Measurements from ENCODE around the gene SLC6A8. TPM values are rescaled to one million over a fixed set of nuclear protein-coding genes. Genes with fewer than 3 reads are reported as not detected.
"Not testable (repeated sequence)": the region's sequence is repeated elsewhere in the genome, so short reads cannot be mapped to it uniquely, and the experiment has no call there.

Gene SLC6A8
- total RNA-seq, 4 donors from 2014 or later, result 13.5 to 32.4 (median 26.3) TPM

- no peak for DNase-seq (ENCODE audit: low spot score)
- no peak for ATAC-seq (ENCODE audit: low FRiP score)
- TF ChIP-seq CTCF (IDR thresholded peaks at IDR 0.05), result no peak
Measured at GRCh38 chrX:153700376-153700945, 12.7 kb downstream of the SLC6A8 start.

- ATAC-seq (ENCODE audit: low FRiP score) (no peak), DNase-seq (ENCODE audit: low spot score) (no peak)
- no peak for TF ChIP-seq CTCF (IDR thresholded peaks at IDR 0.05)
Measured at GRCh38 chrX:153700967-153701366, 13.2 kb downstream of the SLC6A8 start.

- no peak for ATAC-seq (ENCODE audit: low FRiP score)
- no peak for DNase-seq (ENCODE audit: low spot score)
- TF ChIP-seq CTCF (IDR thresholded peaks at IDR 0.05), result no peak
Measured at GRCh38 chrX:153701706-153702105, 14.0 kb downstream of the SLC6A8 start.

GRCh38 chrX:153702336-153703035 lies 14.8 kb downstream of the SLC6A8 start:
- no peak for TF ChIP-seq CTCF (IDR thresholded peaks at IDR 0.05)
- DNase-seq (ENCODE audit: low spot score) (no peak), ATAC-seq (ENCODE audit: low FRiP score) (no peak)

DNA sequence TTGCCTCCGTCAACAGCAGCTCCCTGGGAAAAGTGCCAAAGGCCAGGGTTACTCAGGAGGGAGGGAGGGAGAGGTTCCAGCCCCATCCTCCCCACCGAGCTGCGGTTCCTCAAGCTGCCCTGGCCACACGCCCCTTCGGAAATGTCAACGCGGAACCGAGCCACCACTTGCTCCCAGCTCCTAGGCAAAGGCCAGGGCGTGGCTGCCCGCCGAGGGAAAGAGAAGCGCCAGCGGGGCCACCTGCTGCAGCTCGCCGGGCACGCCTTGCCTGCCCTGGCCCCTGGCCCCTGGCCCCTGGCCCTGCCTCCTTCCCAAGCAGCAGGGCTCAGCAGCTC lies 15.3 kb downstream of the SLC6A8 start:
- DNase-seq (ENCODE audit: low spot score) (no peak), ATAC-seq (ENCODE audit: low FRiP score) (no peak)
- no peak for TF ChIP-seq CTCF (IDR thresholded peaks at IDR 0.05)

- DNase-seq (ENCODE audit: low spot score) (no peak), ATAC-seq (ENCODE audit: low FRiP score) (no peak)
- TF ChIP-seq CTCF (IDR thresholded peaks at IDR 0.05), result no peak
Measured at GRCh38 chrX:153704021-153704526, 16.3 kb downstream of the SLC6A8 start.

- ATAC-seq (ENCODE audit: low FRiP score); DNase-seq (ENCODE audit: low spot score): not testable (repeated sequence)
Measured at GRCh38 chrX:153704631-153705402, 17.1 kb downstream of the SLC6A8 start.

DNA sequence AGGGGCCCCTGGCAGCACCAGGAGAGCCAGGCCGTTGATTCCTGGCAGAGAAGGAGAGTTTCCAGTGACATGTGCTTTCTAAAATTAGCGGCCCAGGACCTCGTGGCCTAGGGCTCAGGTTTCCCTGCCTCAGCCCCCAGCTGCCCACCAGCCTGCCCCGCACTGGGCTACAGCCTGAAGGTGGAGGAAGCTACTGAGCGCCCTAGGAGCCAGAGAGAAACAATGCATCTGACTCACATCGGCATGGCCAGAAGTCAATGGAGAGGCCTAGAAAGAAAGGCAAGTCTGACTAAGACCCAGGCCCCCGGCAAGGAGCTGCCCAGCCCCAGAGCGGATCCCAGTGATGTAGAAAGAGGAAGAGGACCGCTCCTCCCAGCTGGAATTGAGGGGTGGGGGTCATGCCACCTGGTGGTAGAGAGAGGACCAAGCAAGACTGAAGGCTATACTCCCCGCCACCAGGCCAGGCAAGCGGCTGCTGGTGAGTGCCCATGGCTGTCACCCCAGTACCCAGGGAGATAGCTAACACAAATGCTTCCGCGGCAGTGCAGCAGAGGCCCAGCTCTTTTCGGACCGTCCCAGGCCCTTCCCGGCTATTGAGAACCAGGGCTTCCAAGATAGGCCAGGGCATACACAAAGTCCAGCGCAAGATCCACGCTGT lies 17.8 kb downstream of the SLC6A8 start:
- ATAC-seq (ENCODE audit: low FRiP score); DNase-seq (ENCODE audit: low spot score): not testable (repeated sequence)
